ENCODE results near the gene ELP1. TPM values are rescaled to one million over a fixed set of nuclear protein-coding genes. Genes with fewer than 3 reads are reported as not detected.
"Not testable (repeated sequence)": the region's sequence is repeated elsewhere in the genome, so short reads cannot be mapped to it uniquely, and the experiment has no call there.

ELP1 gene
- total RNA-seq, 2 donors from 2014 or later: 20.6 to 24.0 TPM

- peaks cover 58% of the 10 kb centered on the region for H3K36me3 ChIP-seq
- no peak overlapping the region for H3K27ac ChIP-seq
- no peaks in the 10 kb centered on the region for H3K9me3 ChIP-seq
- no peak for TF ChIP-seq CTCF (IDR thresholded peaks at IDR 0.05)
- ATAC-seq (ENCODE audit: insufficient number of reproducible peaks, low FRiP score, low read depth) (no peak), DNase-seq (ENCODE audit: low spot score) (no peak)
- H3K4me1 ChIP-seq (ENCODE audit: control insufficient read depth in 1 of 2, low read depth in 2 of 2): no peaks in the 10 kb centered on the region
- no peak overlapping the region for H3K4me3 ChIP-seq
- no peaks in the 10 kb centered on the region for H3K27me3 ChIP-seq (replicated peaks; ENCODE audit: insufficient read depth)
These were observed 33.7 kb downstream of the ELP1 start for GRCh38 chr9:108900176-108900575.

GRCh38 chr9:108899023-108899695 is 34.8 kb downstream of the ELP1 start:
- H3K36me3 ChIP-seq: peaks cover 59% of the 10 kb centered on the region
- ATAC-seq (ENCODE audit: insufficient number of reproducible peaks, low FRiP score, low read depth); H3K27me3 ChIP-seq (replicated peaks; ENCODE audit: insufficient read depth); H3K27ac ChIP-seq; H3K9me3 ChIP-seq; DNase-seq (ENCODE audit: low spot score); H3K4me1 ChIP-seq (ENCODE audit: control insufficient read depth in 1 of 2, low read depth in 2 of 2); H3K4me3 ChIP-seq: not testable (repeated sequence)

DNA sequence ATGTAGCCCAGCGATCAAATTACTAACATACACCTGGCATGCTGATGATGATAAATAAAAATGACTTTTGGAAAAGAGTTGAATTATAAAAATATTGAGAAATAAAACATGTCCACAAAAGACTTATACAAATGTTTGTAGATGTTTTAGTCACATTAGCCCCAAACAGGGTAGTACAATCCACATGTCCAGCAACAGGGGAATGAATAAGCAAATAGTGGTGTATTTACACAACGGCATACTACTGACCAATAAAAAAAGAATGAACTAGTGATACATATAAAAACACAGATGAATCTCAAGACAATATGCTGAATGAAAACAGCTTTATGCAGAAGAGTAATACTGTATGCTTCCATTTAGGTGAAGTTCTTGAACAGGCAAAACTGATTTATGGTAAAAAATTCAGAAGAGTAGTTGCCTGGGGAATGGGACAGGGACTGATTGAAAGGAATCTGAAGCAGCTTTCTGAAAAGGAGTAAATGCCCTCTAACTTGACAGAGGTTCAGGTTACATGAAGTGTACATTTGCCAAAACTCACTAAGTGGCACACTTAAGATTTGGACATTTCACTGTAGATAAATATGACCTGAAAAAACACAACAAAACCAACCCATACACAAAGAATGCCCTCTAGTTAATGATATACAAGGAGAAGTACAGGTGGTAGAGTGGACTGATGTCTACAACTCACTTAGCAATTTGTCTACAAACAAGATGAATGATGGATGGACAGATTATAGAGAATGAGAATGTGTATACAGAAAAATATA is 36.4 kb downstream of the ELP1 start:
- no peak for DNase-seq (ENCODE audit: low spot score)
- no peak for TF ChIP-seq CTCF (IDR thresholded peaks at IDR 0.05)
- H3K27me3 ChIP-seq (replicated peaks; ENCODE audit: insufficient read depth): no peaks in the 10 kb centered on the region
- ATAC-seq (ENCODE audit: insufficient number of reproducible peaks, low FRiP score, low read depth): no peak
- no peak overlapping the region for H3K27ac ChIP-seq
- no peak overlapping the region for H3K4me3 ChIP-seq
- H3K4me1 ChIP-seq (ENCODE audit: control insufficient read depth in 1 of 2, low read depth in 2 of 2): no peaks in the 10 kb centered on the region
- no peaks in the 10 kb centered on the region for H3K9me3 ChIP-seq
- peaks cover 61% of the 10 kb centered on the region for H3K36me3 ChIP-seq

DNA sequence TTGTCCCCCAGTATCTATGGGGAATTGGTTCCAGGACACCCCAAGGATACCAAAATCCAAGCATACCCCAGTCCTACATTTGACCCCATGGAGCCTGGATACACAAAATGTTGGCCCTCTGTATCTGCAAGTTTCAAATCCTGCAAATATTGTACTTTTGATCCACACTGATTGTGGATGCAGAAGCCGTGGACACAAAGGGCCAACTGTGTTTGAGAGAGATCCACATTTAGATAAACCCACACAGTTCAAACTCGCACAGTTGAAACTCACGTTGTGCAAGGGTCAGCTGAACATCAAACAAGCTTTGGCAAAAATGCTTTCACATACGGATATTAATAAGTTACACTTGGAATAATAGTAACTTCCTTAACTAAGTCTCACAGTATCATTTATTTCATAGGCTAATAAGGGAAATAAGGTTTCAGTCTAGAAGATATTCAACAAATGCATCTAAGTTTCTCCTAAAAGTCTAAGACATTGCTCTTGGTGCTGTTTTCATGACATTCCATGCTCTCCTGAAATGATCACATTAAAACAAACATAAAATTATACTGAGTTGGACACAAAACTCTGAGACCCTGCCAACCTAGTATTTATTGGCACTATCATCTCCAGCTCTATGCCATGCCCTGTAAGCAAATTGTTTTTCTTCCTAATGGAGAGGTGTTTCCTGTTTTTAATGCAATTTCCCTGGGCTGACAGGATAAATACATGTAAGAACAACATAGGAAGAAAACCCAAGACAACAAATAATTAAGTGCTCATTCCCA is 39.5 kb downstream of the ELP1 start:
- Histone ChIP-seq H3K27me3 (replicated peaks; ENCODE audit: insufficient read depth) (no peaks in the 10 kb centered on the region), H3K4me3 (no peak overlapping the region), H3K36me3 (peaks cover 56% of the 10 kb centered on the region), H3K27ac (no peak overlapping the region), H3K4me1 (ENCODE audit: control insufficient read depth in 1 of 2, low read depth in 2 of 2) (no peaks in the 10 kb centered on the region), H3K9me3 (no peaks in the 10 kb centered on the region)
- DNase-seq (ENCODE audit: low spot score) (no peak), ATAC-seq (ENCODE audit: insufficient number of reproducible peaks, low FRiP score, low read depth) (no peak)
- TF ChIP-seq CTCF (IDR thresholded peaks at IDR 0.05): no peak

DNA sequence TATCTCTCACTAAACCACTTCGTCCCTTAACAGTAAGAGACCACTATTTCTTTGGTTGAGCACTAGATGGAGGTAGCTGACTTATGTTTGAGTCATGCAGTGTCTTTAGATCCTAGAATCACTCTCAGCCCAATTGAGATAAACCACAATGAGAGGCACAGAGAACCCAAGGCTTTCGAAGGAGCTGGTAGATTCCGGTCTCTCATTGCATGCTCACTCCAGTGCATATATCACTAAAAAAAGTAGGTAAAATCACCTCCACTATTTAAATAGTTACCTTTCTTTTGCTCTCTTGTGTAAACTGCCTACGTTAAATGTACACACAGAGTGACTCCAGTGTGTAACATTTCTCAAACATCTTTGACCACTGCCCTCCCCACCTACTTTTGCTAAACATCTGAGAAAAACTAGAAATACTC is 44.3 kb downstream of the ELP1 start:
- TF ChIP-seq CTCF (IDR thresholded peaks at IDR 0.05): no peak
- peaks cover 25% of the 10 kb centered on the region for H3K36me3 ChIP-seq
- H3K4me3 ChIP-seq: no peak overlapping the region
- ATAC-seq (ENCODE audit: insufficient number of reproducible peaks, low FRiP score, low read depth) (no peak), DNase-seq (ENCODE audit: low spot score) (no peak)
- H3K9me3 ChIP-seq: no peaks in the 10 kb centered on the region
- H3K27ac ChIP-seq: no peak overlapping the region
- peaks cover 0 to 4% of the 10 kb centered on the region in 2 donors for H3K4me1 ChIP-seq (ENCODE audit: control insufficient read depth in 1 of 2, low read depth in 2 of 2)
- no peaks in the 10 kb centered on the region for H3K27me3 ChIP-seq (replicated peaks; ENCODE audit: insufficient read depth)

GRCh38 chr9:108886594-108887271 is 47.2 kb downstream of the ELP1 start:
- not testable (repeated sequence) for DNase-seq (ENCODE audit: low spot score); H3K4me1 ChIP-seq (ENCODE audit: control insufficient read depth in 1 of 2, low read depth in 2 of 2); H3K27ac ChIP-seq; ATAC-seq (ENCODE audit: insufficient number of reproducible peaks, low FRiP score, low read depth); H3K4me3 ChIP-seq; H3K27me3 ChIP-seq (replicated peaks; ENCODE audit: insufficient read depth); H3K9me3 ChIP-seq
- peaks cover 17% of the 10 kb centered on the region for H3K36me3 ChIP-seq
